HTR-8/SVneo (cell line): ENCODE measurements around the gene SPOCK3.
"Not testable (repeated sequence)": the region's sequence is repeated elsewhere in the genome, so short reads cannot be mapped to it uniquely, and the experiment has no call there.

Experiments
- DNase-seq: peaks from one replicate; pipeline ENCODE4 v3.0.0; 2011; ENCODE audit warnings: low spot score, mixed read lengths; ENCODE audit not compliant: insufficient read length
- FAIRE-seq: peaks from 2 replicates; lab custom pipeline; 2011; peaks lifted over from hg19 to GRCh38; lab: Jason Lieb, UNC

Gene SPOCK3

GRCh38 chr4:166980419-166980818 lies 253.9 kb downstream of the SPOCK3 start:
- no peak for FAIRE-seq
- no peak for DNase-seq

- FAIRE-seq: no peak
- DNase-seq: no peak
Observed at GRCh38 chr4:166977596-166977995, 256.7 kb downstream of the SPOCK3 start.

GRCh38 chr4:166972071-166972470 lies 262.2 kb downstream of the SPOCK3 start:
- FAIRE-seq (no peak), DNase-seq (peak; percentile 41)

- FAIRE-seq, DNase-seq: not testable (repeated sequence)
Observed at GRCh38 chr4:166968219-166968618, 266.1 kb downstream of the SPOCK3 start.

- DNase-seq: no peak
- no peak for FAIRE-seq
Observed at GRCh38 chr4:166965562-166965961, 268.7 kb downstream of the SPOCK3 start.

- no peak for DNase-seq
- no peak for FAIRE-seq
Observed at GRCh38 chr4:166957451-166957850, 276.8 kb downstream of the SPOCK3 start.

DNA sequence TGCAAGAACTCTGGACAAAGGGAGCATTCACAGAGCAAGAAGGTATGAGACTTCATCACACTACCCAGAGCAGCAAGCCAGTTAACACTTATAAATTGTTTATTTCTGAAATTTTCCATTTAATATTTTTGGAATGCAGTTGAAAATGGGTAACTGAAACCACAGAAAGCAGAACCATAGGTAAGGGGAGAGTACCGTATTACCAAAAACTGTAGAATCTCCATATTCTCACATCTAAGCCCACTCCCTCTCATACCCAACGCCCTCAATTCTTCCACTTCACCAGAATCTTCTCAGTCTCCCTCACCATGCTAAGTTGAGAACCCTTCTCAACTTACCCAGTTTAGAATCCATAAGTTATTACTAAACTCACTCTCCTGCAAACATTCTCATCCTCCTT lies 277.8 kb downstream of the SPOCK3 start:
- FAIRE-seq (no peak), DNase-seq (no peak)

DNA sequence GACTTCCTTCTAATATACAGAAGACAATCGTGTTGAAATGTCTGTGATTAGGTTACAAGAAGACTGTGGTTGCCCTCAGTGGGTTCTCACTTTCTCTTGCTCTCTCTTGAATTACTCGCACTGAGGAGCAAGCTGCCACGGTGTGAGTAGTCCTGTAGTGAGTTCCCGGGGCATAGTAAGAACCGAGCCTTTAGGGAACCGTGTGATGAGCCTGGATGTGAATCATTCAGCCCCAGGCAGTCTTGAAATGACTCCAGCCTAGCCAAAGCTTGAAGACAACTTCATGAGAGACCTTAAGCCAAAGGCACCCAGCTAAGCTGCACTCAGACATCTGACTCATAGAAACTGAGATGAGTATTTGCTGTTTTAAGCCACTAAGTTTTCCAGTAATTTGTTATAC lies 292.7 kb downstream of the SPOCK3 start:
- FAIRE-seq (no peak), DNase-seq (peak; percentile 17)

GRCh38 chr4:166930464-166930863 lies 303.8 kb downstream of the SPOCK3 start:
- FAIRE-seq: no peak

GRCh38 chr4:166924424-166924823 lies 309.9 kb downstream of the SPOCK3 start:
- FAIRE-seq (no peak), DNase-seq (no peak)

More at GRCh38 chr4:166930464-166930863, 303.8 kb downstream of the SPOCK3 start:
- no peak for DNase-seq

GRCh38 chr4:166913926-166914325 lies 320.4 kb downstream of the SPOCK3 start:
- DNase-seq (no peak), FAIRE-seq (no peak)

GRCh38 chr4:166903408-166903807 lies 330.9 kb downstream of the SPOCK3 start:
- no peak for FAIRE-seq

GRCh38 chr4:166902941-166903340 lies 331.4 kb downstream of the SPOCK3 start:
- FAIRE-seq (no peak), DNase-seq (no peak)

More at GRCh38 chr4:166903408-166903807, 330.9 kb downstream of the SPOCK3 start:
- no peak for DNase-seq

GRCh38 chr4:166896254-166896653 lies 338.0 kb downstream of the SPOCK3 start:
- FAIRE-seq: no peak
- DNase-seq: no peak

DNA sequence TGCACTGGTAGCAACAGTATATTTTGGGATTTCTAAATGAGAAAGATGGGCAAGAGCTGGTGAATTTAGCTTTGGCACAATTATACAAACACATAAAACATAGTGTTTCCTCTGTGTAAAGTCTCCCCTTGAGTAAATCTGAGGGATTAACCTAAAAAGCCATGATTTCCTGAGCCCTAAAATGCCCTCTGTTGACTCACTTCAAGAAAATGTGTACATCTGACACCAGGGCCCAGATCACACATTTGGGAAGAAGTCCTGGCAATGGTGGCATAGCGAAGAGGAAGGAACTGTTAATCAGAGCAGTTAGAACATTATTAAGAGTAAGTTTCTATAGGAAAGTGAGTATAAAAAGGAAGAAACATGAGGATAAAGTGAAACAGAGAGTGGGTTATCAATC lies 338.5 kb downstream of the SPOCK3 start:
- no peak for FAIRE-seq
- no peak for DNase-seq

GRCh38 chr4:166887457-166887856 lies 346.8 kb downstream of the SPOCK3 start:
- DNase-seq (no peak), FAIRE-seq (no peak)

DNA sequence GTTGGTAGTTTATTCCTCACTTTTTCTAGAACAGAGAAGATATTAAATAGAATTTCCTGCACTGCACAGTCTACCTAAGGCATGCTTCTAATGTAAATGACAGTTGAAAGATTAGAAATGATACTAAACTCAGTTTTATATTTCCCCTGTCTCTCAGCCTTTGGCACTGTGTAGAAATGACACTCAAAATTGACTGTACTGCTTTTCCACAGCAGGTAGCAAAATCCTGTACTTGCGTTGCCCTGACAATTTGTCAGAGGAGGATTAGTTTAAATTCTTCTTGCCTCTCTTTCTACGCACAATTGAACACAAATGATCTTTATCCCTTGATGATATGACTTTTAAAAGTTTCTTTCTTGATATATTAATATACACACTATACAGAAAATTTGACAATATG lies 347.6 kb downstream of the SPOCK3 start:
- FAIRE-seq (no peak), DNase-seq (no peak)

GRCh38 chr4:166882221-166882620 lies 352.1 kb downstream of the SPOCK3 start:
- DNase-seq (no peak), FAIRE-seq (no peak)

GRCh38 chr4:166875821-166876220 lies 358.5 kb downstream of the SPOCK3 start:
- FAIRE-seq (no peak), DNase-seq (no peak)

DNA sequence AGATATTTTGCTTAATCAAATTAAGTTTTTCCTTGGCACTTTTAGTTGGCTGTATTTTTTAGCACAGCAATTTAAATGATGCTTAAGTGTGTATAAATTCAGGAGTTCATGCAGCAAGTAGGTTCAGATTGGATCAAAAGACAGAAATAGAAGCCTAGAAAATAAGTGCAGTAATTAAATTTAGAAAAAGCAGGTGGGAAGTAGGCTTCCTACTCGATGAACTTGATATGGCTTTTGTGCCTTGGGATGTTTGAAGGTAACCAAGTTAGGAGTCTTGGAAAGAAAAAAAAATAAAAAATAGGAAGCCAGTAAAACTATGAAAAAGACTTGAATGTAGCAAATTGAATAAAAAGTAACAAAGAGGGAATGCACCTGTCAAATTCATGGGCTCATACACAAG lies 372.3 kb downstream of the SPOCK3 start:
- DNase-seq (no peak), FAIRE-seq (no peak)

GRCh38 chr4:166850398-166850797 lies 383.9 kb downstream of the SPOCK3 start:
- not testable (repeated sequence) for FAIRE-seq, DNase-seq

DNA sequence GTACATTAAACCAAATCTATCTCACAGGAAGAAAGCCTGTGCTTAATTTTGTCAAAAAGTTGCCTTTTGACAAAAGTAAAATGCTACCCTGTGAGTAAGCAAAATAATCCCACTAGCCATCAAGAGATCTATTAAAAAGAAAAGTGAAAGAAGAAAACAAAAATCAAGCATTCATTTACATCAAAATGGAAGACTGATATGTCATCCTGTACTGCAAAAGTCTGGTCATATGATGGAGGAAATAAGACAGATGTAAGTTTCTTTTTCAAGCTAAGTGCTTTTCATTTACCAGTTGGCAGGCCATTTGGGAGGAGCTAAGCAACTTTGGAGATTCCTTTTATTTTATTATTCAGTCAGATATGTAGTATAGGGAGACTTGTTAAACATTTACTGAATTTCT lies 387.4 kb downstream of the SPOCK3 start:
- DNase-seq (no peak), FAIRE-seq (no peak)

DNA sequence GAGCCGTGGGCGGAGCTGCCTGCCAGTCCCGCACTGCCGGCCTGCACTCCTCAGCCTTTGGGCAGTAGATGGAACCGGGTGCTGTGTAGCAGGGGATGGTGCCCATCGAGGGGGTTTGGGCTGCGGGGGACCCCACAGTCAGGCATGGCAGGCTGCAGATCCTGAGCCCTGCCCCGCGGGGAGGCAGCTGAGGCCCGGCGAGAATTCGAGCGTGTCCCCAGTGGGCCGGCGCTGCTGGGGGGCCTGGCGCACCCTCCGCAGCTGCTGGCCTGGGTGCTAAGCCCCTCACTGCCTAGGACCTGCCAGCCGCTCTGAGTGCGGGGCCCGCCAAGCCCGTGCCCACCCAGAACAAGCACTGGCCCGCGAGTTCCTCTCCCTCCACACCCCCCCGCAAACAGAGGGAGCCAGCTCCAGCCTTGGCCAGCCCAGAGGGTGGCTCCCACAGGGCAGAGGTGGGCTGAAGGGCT lies 391.5 kb downstream of the SPOCK3 start:
- FAIRE-seq (no peak), DNase-seq (no peak)
